Peyer's patch (tissue), 4 donors: Measurements from ENCODE around the gene VWA7. TPM values are rescaled to one million over a fixed set of nuclear protein-coding genes. Genes with fewer than 3 reads are reported as not detected.
A peak's percentile ranks its signal among the peaks of the same experiment; 100 is the strongest.

Source experiments
- DNase-seq, 3 donors: peaks; one replicate each; pipeline ENCODE4 v3.0.0-alpha.2; 2017 to 2019
- H3K27ac ChIP-seq, 4 donors: fragments of 200-600 bp; sonication (generic); one replicate each; pipeline ENCODE4 v1.5.1; 2016 to 2019
- H3K27me3 ChIP-seq, 2 donors: fragments of 200-600 bp; sonication (generic); one replicate each; pipeline ENCODE4 v1.5.1; 2019
- H3K36me3 ChIP-seq, 3 donors: fragments of 200-600 bp; sonication (generic); one replicate each; pipeline ENCODE4 v1.5.1; 2016 to 2019
- H3K4me1 ChIP-seq, 4 donors: fragments of 200-600 bp; sonication (generic); one replicate each; pipeline ENCODE4 v1.5.1; 2016 to 2019
- H3K4me3 ChIP-seq, 4 donors: fragments of 200-600 bp; sonication (generic); 1 replicate in 3 of 4; 2 replicates in 1 of 4; pipeline ENCODE4 v1.5.1; 2016 to 2019; ENCODE audit warnings: mild to moderate bottlenecking in 1 of 4
- H3K9me3 ChIP-seq, 4 donors: fragments of 200-600 bp; sonication (generic); one replicate each; pipeline ENCODE4 v1.5.1; 2016 to 2019; ENCODE audit warnings: mild to moderate bottlenecking in 1 of 4
- POLR2A ChIP-seq, 2 donors: fragments of 450-650 bp; IDR thresholded peaks; one replicate each; pipeline ENCODE4 v1.5.1; 2017; ENCODE audit warnings: antibody characterized with exemption in 2 of 2, mild to moderate bottlenecking in 2 of 2, moderate library complexity in 2 of 2
- total RNA-seq, 4 donors: library from RNA; depleted of rRNA; stranded (reverse); fragments of >200 nt; gene quantifications; one replicate each; pipeline ENCODE4 v1.1.0, GENCODE V29; 2016
- TF ChIP-seq, protein P1 (sequence below), 6 experiments: fragments of 450-650 bp in 4 of 6; fragments of 200-600 bp in 2 of 6; sonication (generic) in 1 of 6; IDR thresholded peaks; one replicate each; pipeline ENCODE4 v1.5.1; 2017 to 2019; ENCODE audit warnings: antibody characterized with exemption in 6 of 6, mild to moderate bottlenecking in 3 of 6, moderate library complexity in 1 of 6

The VWA7 gene
- total RNA-seq, 4 donors from 2014 or later, result 16.8 to 26.0 (median 19.7) TPM; not detected in 1

DNA sequence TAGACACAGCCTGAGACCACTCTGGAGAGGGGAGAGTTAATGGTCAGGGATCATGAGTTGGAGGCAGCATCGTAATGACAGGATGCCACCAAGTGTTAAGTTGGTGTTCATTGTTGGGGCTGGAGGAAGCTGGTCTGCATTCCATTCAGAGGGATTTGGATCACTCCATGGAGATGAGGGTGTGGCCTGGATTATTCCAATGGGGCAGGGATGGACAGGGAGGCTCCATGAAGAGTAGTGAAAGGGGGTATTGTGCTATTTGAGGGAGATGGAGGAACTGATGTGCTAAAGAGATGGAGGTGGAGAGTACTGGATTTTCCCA, 13.5 kb downstream of the VWA7 start:
- H3K27ac ChIP-seq, result no peak overlapping the region
- DNase-seq, result no peak

DNA sequence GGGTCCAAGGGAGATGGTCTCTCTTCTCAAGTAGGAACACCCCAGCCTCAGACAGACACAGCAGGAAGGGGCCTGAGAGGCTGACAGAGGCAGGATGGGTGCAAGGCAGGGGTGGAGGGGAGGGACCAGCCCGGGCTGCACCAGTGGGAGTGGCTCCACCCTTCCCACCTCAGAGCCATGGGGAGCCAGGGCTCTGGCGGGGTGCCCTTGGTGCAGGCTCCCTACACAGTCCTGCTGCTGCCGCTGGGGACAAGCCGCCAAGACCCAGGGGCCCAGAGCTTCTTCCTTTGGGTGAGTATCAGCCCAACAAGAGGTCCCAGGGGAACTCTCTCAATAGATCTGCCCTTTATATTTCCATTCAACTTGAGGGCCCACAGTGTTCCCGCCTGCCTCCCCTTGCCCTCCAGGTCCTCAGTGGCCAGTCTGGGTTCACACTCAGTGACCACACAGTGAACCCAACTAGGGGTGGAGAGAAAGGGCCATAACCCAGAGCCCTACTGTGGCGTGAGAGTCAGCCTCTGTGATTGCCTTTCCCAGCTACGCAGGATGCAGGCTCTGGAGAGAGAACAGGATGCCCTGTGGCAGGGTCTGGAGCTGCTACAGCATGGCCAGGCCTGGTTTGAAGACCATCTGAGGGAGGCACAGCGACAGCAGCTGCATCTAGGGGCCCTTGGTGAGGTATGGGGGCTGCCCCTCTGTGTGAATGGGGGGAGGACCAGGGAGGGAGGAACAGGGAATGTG, 14.1 kb downstream of the VWA7 start:
- no peaks in the 10 kb centered on the region for H3K27me3 ChIP-seq
- no peak overlapping the region for H3K27ac ChIP-seq
- H3K36me3 ChIP-seq, result no peaks in the 10 kb centered on the region
- H3K9me3 ChIP-seq, result no peaks in the 10 kb centered on the region
- no peak for DNase-seq
- no peak overlapping the region for H3K4me3 ChIP-seq
- TF ChIP-seq POLR2A (IDR thresholded peaks at IDR 0.05), result no peak
- TF ChIP-seq, protein P1, sequence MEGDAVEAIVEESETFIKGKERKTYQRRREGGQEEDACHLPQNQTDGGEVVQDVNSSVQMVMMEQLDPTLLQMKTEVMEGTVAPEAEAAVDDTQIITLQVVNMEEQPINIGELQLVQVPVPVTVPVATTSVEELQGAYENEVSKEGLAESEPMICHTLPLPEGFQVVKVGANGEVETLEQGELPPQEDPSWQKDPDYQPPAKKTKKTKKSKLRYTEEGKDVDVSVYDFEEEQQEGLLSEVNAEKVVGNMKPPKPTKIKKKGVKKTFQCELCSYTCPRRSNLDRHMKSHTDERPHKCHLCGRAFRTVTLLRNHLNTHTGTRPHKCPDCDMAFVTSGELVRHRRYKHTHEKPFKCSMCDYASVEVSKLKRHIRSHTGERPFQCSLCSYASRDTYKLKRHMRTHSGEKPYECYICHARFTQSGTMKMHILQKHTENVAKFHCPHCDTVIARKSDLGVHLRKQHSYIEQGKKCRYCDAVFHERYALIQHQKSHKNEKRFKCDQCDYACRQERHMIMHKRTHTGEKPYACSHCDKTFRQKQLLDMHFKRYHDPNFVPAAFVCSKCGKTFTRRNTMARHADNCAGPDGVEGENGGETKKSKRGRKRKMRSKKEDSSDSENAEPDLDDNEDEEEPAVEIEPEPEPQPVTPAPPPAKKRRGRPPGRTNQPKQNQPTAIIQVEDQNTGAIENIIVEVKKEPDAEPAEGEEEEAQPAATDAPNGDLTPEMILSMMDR (IDR thresholded peaks at IDR 0.05), result no peak
- peaks cover 0 to 16% (median 0%) of the 10 kb centered on the region in 4 donors for H3K4me1 ChIP-seq

More for the DNA sequence above, 13.5 kb downstream of the VWA7 start:
- Histone ChIP-seq H3K4me3 (no peak overlapping the region), H3K4me1 (peaks cover 0 to 16% (median 0%) of the 10 kb centered on the region in 4 donors), H3K27me3 (no peaks in the 10 kb centered on the region), H3K36me3 (no peaks in the 10 kb centered on the region), H3K9me3 (no peaks in the 10 kb centered on the region)
- TF ChIP-seq, protein P1 (IDR thresholded peaks at IDR 0.05), result no peak
- TF ChIP-seq POLR2A (IDR thresholded peaks at IDR 0.05), result no peak

DNA sequence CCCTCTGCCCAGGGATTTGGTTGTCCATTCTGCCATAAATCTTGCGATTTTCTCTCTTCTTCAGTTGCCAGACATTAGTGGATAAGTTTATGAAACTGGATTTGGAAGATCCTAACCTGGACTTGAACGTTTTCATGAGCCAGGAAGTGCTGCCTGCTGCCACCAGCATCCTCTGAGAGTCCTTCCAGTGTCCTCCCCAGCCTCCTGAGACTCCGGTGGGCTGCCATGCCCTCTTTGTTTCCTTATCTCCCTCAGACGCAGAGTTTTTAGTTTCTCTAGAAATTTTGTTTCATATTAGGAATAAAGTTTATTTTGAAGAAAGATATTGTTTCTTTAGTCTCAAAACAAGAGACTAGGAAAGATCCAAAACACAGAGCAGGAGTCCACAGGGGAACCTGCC, 14.8 kb downstream of the VWA7 start, which contains the start of gene SAPCD1:
SAPCD1 (plus strand) TSS at position 301 of the 400 bp plus-strand sequence. CDS start 399 bp downstream, outside the sequence.
- Histone ChIP-seq H3K4me3 (no peak within 1 kb of the TSS), H3K4me1 (peaks cover 0 to 16% (median 0%) of the 10 kb centered on the region in 4 donors), H3K27ac (peak within 1 kb of the TSS in 1 of 4 donors; percentile 22), H3K9me3 (no peaks in the 10 kb centered on the region), H3K36me3 (no peaks in the 10 kb centered on the region), H3K27me3 (no peaks in the 10 kb centered on the region)
- no peak for TF ChIP-seq POLR2A (IDR thresholded peaks at IDR 0.05)
- TF ChIP-seq, protein P1 (IDR thresholded peaks at IDR 0.05), result no peak
- no peak for DNase-seq

DNA sequence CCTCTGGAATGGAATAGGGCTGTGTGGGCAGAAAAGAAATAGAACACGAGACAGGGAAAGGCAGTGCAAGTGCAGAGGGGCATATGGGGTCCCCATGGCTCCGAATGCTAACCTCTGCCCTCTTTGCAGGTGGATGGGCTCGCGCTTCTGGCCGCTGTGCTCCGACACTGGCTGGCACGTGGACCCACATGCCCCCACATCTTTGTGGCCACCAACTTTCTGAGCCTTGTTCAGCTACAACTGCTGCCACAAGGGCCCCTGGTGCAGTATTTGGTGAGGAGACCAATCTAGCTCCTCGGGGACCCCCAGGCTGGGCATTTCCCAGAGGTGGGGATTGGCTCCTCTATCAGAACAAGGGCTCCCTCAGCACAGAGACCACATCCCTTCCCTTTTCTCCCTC, 15.8 kb downstream of the VWA7 start:
- TF ChIP-seq POLR2A (IDR thresholded peaks at IDR 0.05), result no peak
- TF ChIP-seq, protein P1 (IDR thresholded peaks at IDR 0.05), result no peak
- no peak for DNase-seq
- H3K27ac ChIP-seq, result peak overlapping the region in 1 of 4 donors; percentile 22
- no peak overlapping the region for H3K4me3 ChIP-seq
- H3K9me3 ChIP-seq, result no peaks in the 10 kb centered on the region
- no peaks in the 10 kb centered on the region for H3K36me3 ChIP-seq
- no peaks in the 10 kb centered on the region for H3K27me3 ChIP-seq
- H3K4me1 ChIP-seq, result peaks cover 0 to 16% (median 0%) of the 10 kb centered on the region in 4 donors

DNA sequence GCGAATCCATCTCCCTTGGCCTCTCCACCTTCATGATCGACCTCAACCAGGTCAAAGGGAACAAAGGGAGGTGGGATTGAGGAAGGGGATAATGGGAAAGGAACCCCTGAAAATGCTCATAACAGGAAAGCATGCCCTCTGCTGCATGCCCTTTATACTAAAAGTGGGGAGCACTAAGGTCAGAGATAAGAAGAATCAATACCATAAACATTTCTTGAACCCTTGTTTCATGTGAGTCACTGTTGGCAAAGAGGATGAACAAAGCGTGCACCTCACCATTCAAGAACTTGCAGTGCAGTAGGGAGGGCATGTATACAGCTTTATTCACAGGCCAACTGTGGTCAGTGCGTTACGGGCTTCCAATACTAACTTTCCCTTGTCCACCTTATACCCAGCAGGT, 16.3 kb downstream of the VWA7 start:
- H3K27me3 ChIP-seq, result no peaks in the 10 kb centered on the region
- H3K4me1 ChIP-seq, result peaks cover 0 to 16% (median 0%) of the 10 kb centered on the region in 4 donors
- DNase-seq, result no peak
- peak overlapping the region in 1 of 4 donors; percentile 22 for H3K27ac ChIP-seq
- H3K36me3 ChIP-seq, result no peaks in the 10 kb centered on the region
- H3K4me3 ChIP-seq, result no peak overlapping the region
- no peaks in the 10 kb centered on the region for H3K9me3 ChIP-seq
- TF ChIP-seq, protein P1 (IDR thresholded peaks at IDR 0.05), result peak in 2 of 6 experiments; percentile 22 to 30
- no peak for TF ChIP-seq POLR2A (IDR thresholded peaks at IDR 0.05)
